GM18909 (cell line): Measurements from ENCODE around the gene MTHFSD.

Experiments used
- ATAC-seq: cut with Tn5 transposase; IDR thresholded peaks from one replicate; pipeline ENCODE4 v1.9.1; 2021; ENCODE audit warnings: mild to moderate bottlenecking; ENCODE audit not compliant: unreplicated experiment, poor library complexity

The MTHFSD gene

DNA sequence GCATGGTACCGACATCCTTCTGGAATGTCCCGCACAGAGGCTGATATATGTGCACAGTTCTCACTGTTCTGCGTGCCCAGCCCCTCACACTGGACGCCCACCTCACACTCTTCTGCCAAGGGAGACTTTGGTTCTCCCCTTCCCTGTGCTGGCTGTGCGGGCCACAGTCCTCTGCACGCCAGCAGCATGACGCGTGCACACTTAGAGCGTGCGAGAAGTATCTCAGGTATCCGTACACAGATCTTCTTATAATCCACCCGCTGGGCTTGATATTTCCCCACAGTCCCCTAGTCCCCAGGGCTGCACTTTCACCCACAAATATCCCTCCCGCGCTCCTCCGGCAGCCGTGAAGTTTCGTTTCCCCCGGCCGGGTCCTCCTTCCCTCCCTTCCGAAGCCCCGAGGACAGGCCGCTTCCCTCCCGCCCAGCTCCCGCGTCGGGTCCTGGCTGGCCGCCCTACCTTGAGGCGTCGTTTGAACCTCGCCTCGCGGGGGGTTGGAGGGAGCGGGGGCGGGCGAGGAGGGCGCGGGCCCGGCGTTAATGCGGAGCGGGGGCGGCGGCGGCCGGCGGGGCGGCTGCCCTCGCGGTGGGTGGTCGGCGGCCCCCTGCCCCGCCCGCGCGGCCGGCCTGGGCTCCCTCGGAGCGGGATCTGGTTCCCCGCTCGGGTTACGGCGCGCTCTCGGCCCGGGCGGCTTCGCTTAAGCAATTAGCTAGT lies 49.7 kb downstream of the MTHFSD start:
- no peak for ATAC-seq

DNA sequence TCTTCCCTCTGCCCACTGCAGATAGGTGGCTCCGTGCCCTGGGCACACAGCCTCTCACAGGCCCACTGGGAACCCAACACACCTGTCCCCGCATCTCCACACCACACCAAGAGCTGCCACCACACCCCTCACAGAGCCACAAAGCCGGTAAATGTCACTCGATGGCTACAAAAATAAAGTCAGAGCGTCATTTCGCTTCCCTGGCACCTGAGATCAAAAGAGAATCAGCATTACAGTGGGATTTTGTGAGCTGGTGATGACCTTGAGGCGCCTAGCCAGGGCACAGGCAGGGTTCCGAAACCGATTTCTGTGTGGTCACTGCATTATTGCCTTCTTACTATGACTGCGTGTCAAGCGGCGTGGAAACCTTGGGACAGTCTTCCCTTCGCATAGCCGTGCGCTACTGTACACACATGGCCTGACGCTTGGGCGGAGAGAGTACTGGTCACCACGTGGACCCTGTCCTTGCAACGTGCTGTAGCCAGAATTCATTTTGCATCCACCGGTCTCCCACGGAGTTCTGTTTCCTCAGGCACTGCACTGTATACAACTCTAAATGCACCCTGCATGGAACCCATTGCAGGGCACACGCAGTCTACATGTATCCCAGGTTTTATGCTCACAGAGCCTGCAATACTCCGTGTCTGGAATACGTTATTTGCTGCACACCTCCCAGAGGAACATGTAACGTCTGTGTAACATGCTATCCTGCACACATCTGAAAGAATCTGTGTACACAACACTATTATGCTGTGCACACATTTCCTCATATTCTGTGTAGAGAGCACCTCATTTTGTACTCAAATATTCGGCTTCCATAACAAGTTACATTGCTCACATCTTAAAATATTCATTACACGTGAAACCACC lies 50.5 kb downstream of the MTHFSD start:
- no peak for ATAC-seq

DNA sequence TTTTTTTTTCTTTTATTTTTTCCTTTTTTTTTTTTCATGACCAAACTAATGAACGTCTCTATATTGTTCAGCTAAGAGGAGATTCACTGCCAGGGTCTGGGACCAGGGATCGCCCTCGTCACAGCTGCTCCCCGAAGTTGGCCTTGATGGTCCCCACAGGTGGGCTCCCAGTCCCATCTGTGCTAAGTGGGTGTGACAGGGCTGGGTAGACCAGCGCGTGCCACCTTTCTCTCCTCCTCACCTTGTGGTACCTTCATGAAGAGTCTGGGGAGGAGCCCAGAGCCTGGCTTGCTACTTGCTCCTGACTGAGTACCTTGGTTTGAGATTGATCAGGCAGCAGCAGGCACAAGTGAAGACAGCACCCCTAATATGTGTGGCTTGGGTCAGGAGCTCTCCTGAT lies 51.2 kb downstream of the MTHFSD start:
- ATAC-seq = no peak

- no peak for ATAC-seq
Observed at GRCh38 chr16:86502856-86503748, 51.9 kb downstream of the MTHFSD start.

- no peak for ATAC-seq
Observed at GRCh38 chr16:86501989-86502855, 52.8 kb downstream of the MTHFSD start.

DNA sequence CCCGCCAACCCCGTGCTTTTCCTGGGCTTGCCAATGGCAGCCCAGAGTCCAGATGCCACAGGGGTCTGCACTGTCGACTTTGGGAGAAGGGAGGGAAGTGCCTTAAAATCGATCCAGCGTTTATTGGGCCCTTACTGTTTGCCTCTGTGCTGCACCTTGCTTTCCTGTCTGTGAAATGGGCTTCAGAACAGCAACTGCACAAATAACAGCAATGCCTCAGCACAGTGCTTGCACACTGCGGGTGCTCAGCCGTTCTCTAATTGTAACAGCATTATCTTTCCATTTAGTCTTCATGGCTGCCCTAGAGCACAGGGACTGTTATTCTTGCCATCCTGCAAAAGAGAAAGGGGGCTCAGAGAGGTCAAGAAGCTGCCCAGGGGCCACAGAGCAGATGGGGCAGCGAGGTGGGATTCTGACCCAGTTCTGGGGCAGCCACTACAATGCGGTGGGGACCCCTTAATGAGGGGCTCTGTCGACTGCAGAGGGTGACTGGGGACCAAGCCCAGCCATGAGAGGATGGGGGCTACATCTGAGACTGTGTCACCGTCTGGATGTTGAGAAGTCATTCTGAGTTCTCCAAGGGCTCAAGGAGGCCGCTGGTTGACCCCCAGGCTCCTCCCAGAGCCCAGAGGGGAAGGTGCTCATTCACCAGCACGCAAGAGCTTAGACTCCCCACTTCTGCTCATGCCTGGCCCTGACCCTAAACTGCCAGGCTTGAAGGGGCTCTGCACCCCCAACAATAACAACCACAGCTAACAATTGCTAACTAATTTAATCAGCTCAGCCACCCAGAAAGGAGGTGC lies 54.1 kb downstream of the MTHFSD start:
- ATAC-seq = no peak

DNA sequence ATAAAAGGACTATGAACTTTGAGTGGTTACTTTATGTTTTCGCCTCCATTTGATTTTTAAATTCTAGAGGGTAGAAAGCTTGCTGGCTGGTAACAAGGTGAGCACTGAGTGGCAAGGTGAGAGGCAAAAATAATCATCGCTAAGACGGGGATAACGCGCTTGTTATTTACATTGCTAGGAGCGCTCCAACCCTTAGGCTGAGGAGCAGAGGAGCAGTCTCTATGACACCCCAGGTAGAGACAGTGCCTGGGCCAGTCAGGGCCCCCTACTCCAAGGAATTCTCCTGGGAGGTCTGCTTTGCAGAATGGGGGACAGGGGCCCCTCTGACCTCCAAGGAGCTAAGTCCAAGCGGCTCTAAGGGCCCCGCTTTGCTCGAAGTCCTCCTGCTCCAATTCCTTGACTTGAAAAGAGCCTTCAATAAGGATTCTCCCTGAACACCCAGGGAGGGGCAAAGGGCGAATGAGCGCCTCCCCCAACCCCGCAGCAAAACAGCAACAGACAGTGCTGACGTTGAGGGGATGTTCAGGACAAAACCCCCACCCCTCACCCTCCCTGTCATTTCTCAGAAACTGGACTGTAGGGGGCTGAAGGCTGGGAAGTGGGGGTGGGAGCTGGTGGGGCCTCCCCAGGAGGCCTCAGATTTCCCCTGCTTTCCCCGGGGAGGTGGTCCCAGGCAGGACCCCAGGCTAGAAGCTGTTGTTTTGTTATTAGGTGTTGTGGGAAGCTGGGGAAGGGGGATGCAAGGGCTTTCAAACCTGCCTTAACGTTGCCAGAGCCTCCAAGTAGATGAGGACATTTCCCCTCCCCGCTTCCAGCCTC lies 54.9 kb downstream of the MTHFSD start:
- no peak for ATAC-seq

DNA sequence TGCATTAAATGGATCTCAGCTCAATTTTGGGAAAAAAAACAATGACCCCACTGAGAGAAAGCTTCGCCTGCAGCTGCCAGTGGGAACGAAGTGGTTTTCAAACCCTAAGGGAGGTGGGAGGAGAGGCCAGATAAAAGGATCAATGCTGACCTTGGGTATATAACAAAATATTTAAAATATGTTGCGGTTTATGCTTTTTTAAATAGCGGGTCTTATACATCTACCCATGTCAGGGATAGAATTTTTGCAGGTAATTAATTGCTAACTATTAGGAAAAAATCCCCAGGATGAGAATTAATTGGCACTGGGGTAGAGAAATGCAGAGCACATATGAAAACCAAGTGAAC lies 55.6 kb downstream of the MTHFSD start:
- no peak for ATAC-seq

- ATAC-seq = no peak
Observed at GRCh38 chr16:86498671-86499439, 56.2 kb downstream of the MTHFSD start.

DNA sequence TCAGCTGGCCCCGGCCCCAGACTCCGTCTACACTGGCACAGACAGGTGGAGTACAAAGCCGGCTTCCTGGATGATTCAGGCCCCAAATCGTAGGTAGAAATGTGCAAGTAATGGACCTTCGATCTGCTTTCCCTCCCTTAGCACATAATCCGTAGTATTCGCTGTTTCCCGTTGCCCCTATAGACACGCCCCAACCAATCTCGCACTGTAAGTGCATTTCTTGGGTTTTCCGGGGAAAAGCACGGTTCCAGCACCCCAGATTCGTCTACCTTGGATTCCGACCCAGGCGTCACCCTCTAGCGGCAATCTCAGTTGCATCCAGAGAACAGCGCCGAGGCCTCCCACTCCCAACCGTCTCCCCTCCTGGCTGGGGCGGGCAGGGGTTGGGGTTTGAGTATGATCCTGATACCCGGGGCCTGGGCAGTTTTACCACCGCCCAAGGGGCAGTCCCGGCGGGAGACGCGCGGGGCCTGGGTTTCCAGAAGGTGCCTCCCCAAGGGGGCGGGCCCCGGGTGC lies 56.8 kb downstream of the MTHFSD start:
- ATAC-seq = no peak

DNA sequence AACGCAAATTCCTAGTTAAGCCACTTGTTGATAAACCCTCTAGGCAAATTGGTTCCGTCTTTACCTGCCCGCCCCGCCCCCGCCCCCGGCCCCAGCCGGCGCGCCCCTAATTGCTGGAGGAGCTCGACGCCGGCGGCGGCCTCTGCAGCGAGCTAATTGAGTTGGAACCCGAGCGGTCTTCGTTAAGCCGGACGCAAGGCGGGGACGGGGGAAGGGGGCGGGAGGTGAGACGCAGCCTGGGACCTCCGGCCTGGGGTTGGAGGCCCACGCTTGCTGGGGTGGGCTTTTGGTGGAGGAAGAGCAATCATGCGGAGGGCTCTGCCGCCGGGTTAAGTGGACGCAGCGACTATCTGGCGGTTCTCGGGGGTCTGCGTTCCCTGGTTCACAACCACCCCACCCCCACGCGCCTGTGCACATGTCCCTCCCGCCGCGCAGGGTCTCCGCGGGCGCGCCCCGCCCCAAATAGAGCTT lies 57.4 kb downstream of the MTHFSD start:
- ATAC-seq = no peak

- ATAC-seq = no peak
Observed at GRCh38 chr16:86496929-86497461, 58.0 kb downstream of the MTHFSD start.

DNA sequence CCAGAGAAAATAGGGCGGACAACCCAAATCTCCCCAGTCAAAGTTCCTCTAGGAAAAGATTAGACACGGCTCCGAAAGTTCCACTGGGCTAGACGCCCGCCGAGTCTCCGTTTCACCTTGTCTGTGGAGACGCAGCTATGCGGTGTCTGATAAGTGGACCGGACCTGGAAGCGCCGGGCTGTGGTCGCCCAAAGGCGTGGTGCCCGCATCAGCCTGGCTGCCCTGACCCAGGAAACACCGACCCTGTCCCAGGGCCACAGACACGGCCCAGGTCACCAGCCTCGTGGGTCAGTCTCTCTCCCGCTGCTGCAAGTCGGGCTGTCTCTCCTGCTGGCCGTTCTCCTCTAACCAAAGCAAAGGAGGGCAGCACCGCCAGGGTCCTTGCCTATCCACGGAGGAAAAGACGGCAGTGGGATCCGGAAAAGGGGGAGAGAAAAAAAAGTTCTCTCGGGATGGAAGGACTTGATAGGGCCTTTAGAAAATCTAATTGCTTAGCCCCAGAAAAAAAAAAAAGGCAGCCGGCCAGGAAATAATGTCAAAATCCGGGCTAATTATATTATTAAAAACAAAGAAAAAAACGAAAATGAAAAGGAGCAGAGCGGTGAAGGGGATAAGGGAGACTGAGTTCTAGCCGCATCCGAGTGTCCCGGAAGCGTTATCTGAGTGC lies 58.6 kb downstream of the MTHFSD start:
- no peak for ATAC-seq

DNA sequence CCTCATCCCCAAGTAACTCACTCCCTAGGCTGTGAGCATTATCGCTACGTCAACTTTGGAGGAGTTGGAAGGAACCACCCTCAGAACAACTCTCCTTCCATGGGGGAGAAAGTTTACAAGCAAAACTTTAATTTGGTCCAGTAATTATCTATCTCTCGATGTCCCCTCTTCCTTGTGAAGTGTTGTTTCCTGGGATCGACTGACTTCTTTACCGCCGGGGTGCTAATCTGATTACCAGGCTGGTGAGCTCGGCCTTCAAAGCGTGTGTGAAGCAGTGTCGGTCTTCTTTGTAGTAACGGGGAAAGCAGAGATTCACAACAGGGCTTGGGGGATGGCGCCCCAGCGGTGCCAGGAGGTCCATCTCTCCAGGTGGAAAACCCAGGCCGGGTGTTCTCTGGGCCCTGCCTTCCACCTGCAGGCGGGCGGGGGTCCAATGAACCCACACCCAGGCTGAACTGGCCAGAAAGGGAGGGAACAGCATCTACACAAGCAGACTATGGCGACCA lies 59.2 kb downstream of the MTHFSD start:
- ATAC-seq = no peak

DNA sequence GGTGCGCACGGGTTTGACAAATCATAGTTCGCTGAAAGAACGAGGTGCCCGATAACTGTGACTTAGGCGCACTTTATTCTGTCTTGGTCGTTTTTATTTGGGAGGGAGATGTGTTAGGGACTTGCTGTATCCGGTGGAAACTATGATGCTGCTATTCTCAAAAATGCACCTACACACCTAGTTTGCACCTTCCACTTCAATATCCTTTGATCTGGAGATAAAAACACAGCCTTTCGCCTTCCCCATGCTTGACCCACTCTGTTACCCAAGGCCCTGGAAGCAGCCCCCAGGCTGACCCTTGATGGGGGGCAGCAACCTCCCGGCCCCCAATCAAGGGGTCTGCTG lies 59.7 kb downstream of the MTHFSD start:
- no peak for ATAC-seq
